ENCODE measurements around the gene DGKI.
A peak's percentile ranks its signal among the peaks of the same experiment; 100 is the strongest.

DGKI gene

DNA sequence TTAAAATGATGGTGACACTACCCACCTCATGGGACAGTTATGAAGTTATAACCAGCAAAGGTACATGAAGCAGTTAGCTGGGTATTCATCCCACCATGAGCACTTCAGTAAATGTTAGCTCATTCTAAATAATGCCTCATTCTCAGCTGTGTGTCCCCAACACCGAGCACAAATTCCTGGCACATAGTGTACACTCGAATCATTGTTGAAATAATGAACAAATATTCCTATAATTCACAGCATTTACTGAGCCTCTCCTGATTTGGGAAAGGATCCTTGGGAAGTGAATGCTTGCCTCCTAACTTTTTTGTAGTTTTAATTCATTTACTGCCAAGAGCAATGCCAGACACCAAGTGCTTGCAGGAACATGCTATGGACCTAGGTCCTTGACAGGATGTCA lies 235.2 kb downstream of the DGKI start:
- WGBS (ENCODE audit: insufficient coverage), result no CpG with 5 or more reads among the region's 2 CpGs
- DNase-seq, result no peak
- no peak overlapping the region for H3K27ac ChIP-seq (ENCODE audit: insufficient read depth in 1 of 2, low read depth in 1 of 2, low read length in 2 of 2, poor library complexity in 1 of 2, severe bottlenecking in 2 of 2)
- H3K36me3 ChIP-seq (ENCODE audit: control insufficient read depth in 4 of 4, insufficient read depth in 4 of 4, low read length in 3 of 4), result no peaks in the 10 kb centered on the region
- no peaks in the 10 kb centered on the region for H3K4me1 ChIP-seq (ENCODE audit: control extremely low read depth in 1 of 4, control insufficient read depth in 4 of 4, insufficient read depth in 4 of 4, low read length in 3 of 4)
- no peak overlapping the region for H3K4me3 ChIP-seq (ENCODE audit: control insufficient read depth in 1 of 7, extremely low read depth in 1 of 7, insufficient read depth in 4 of 7, low read depth in 2 of 7, low read length in 6 of 7)
- ChIA-PET CTCF (interaction anchor here (0.9 to 1.9 kb wide), 2 partner anchors 14 to 15 kb away, joined by 3 to 5 read pairs; no protein-coding TSS in a partner anchor), POLR2A (no interaction called here)
- peaks cover 0 to 5% (median 2%) of the 10 kb centered on the region in 5 experiments for H3K27me3 ChIP-seq (replicated peaks in 2 of 5; ENCODE audit: control insufficient read depth in 4 of 5, insufficient read depth in 5 of 5, low read length in 4 of 5)
- H3K9me3 ChIP-seq (ENCODE audit: control extremely low read depth in 1 of 5, control insufficient read depth in 4 of 5, insufficient read depth in 2 of 5, low read depth in 1 of 5, low read length in 4 of 5), result no peaks in the 10 kb centered on the region

DNA sequence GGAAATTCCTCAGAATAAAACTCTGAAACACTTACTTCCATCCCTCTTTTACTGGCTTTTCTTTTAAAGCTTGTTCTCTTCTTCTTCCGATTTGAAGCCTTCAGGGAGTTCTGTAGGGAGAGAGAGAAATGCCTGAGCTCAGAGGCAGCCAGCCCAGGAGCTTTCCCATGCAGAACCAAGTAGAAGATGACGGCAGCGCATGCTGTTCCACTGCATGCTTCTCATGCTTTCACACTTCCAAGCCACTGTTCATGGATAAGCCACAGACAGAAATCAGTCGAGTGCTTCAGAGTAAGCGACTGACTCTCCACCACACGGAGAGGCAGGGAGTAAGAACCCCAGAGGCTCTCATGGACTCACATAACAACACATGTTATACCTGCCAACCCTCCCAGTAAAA lies 237.3 kb downstream of the DGKI start:
- CTCF ChIA-PET, result interaction anchor here (0.9 to 5.1 kb wide), 3 partner anchors 17 to 28 kb away, joined by 3 to 35 read pairs (median 3); no protein-coding TSS in a partner anchor
- WGBS (ENCODE audit: insufficient coverage), result 97% methylated on average over 4 of the region's 6 CpGs
- H3K9me3 ChIP-seq (ENCODE audit: control extremely low read depth in 1 of 5, control insufficient read depth in 4 of 5, insufficient read depth in 2 of 5, low read depth in 1 of 5, low read length in 4 of 5), result no peaks in the 10 kb centered on the region
- DNase-seq, result no peak
- H3K36me3 ChIP-seq (ENCODE audit: control insufficient read depth in 4 of 4, insufficient read depth in 4 of 4, low read length in 3 of 4), result no peaks in the 10 kb centered on the region
- H3K4me1 ChIP-seq (ENCODE audit: control extremely low read depth in 1 of 4, control insufficient read depth in 4 of 4, insufficient read depth in 4 of 4, low read length in 3 of 4), result no peaks in the 10 kb centered on the region
- POLR2A ChIA-PET, result no interaction called here
- H3K4me3 ChIP-seq (ENCODE audit: control insufficient read depth in 1 of 7, extremely low read depth in 1 of 7, insufficient read depth in 4 of 7, low read depth in 2 of 7, low read length in 6 of 7), result no peak overlapping the region
- no peak overlapping the region for H3K27ac ChIP-seq (ENCODE audit: insufficient read depth in 1 of 2, low read depth in 1 of 2, low read length in 2 of 2, poor library complexity in 1 of 2, severe bottlenecking in 2 of 2)
- H3K27me3 ChIP-seq (replicated peaks in 2 of 5; ENCODE audit: control insufficient read depth in 4 of 5, insufficient read depth in 5 of 5, low read length in 4 of 5), result peaks cover 0 to 7% (median 2%) of the 10 kb centered on the region in 5 experiments

DNA sequence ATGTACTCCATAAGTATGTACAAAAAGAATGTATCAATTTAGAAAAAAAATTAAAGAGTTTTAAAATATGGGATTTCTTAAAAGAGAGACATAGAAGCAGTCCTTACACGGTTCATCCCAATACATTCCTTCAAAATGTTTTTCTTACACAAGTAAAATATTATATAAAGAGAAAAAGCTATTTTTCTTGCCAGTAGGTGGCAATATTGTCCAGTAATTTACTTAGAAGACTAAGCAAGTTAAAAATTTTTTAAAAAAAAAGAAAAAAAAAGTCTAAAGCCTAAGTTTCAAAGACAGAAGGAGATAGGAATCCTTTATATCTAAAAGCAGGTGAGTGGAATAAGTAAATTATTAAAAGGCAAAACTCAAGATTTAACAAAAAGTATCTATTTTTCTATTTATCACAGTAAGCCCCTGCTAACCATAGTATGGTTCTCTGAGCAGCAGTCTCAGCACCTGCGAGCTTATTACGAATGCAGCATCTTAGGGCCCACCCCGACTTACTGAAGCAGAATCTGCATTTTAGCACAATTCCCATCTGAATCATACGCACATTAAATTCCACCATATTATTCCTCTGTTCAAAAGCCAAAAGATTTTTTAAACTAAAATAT lies 240.6 kb downstream of the DGKI start:
- no peak overlapping the region for H3K4me3 ChIP-seq (ENCODE audit: control insufficient read depth in 1 of 7, extremely low read depth in 1 of 7, insufficient read depth in 4 of 7, low read depth in 2 of 7, low read length in 6 of 7)
- H3K36me3 ChIP-seq (ENCODE audit: control insufficient read depth in 4 of 4, insufficient read depth in 4 of 4, low read length in 3 of 4), result no peaks in the 10 kb centered on the region
- whole genome bisulfite sequencing (ENCODE audit: insufficient coverage), result 95% methylated on average over 4 of the region's 5 CpGs
- ChIA-PET POLR2A (no interaction called here), CTCF (interaction anchor here (0.6 to 5.1 kb wide), 8 partner anchors 10 to 846 kb away, joined by 3 to 35 read pairs (median 7); no protein-coding TSS in a partner anchor)
- H3K9me3 ChIP-seq (ENCODE audit: control extremely low read depth in 1 of 5, control insufficient read depth in 4 of 5, insufficient read depth in 2 of 5, low read depth in 1 of 5, low read length in 4 of 5), result no peaks in the 10 kb centered on the region
- H3K4me1 ChIP-seq (ENCODE audit: control extremely low read depth in 1 of 4, control insufficient read depth in 4 of 4, insufficient read depth in 4 of 4, low read length in 3 of 4), result no peaks in the 10 kb centered on the region
- no peak overlapping the region for H3K27ac ChIP-seq (ENCODE audit: insufficient read depth in 1 of 2, low read depth in 1 of 2, low read length in 2 of 2, poor library complexity in 1 of 2, severe bottlenecking in 2 of 2)
- DNase-seq, result peak; percentile 56 to 77 (median 72)
- H3K27me3 ChIP-seq (replicated peaks in 2 of 5; ENCODE audit: control insufficient read depth in 4 of 5, insufficient read depth in 5 of 5, low read length in 4 of 5), result peaks cover 0 to 7% (median 2%) of the 10 kb centered on the region in 5 experiments

DNA sequence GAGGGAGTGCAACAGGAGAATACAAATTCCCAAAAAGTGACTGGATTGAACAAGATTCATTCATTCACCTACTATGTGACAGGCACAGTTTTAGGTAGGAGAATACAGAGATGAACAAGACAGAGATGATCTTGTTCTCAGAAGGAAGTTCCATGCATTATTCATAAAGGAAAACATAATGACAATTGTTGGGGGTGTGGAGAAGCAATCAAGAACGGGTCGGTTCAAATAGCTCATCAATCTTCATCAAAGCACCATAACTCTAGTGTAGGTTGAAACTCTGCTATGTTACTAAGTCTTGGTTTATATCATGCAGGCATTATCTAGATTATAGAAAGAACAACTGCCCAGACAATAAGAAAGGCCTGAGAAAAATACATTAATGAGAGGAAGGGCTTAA lies 243.7 kb downstream of the DGKI start:
- Histone ChIP-seq H3K4me1 (ENCODE audit: control extremely low read depth in 1 of 4, control insufficient read depth in 4 of 4, insufficient read depth in 4 of 4, low read length in 3 of 4) (no peaks in the 10 kb centered on the region), H3K27ac (ENCODE audit: insufficient read depth in 1 of 2, low read depth in 1 of 2, low read length in 2 of 2, poor library complexity in 1 of 2, severe bottlenecking in 2 of 2) (no peak overlapping the region), H3K36me3 (ENCODE audit: control insufficient read depth in 4 of 4, insufficient read depth in 4 of 4, low read length in 3 of 4) (no peaks in the 10 kb centered on the region), H3K4me3 (ENCODE audit: control insufficient read depth in 1 of 7, extremely low read depth in 1 of 7, insufficient read depth in 4 of 7, low read depth in 2 of 7, low read length in 6 of 7) (no peak overlapping the region), H3K27me3 (replicated peaks in 2 of 5; ENCODE audit: control insufficient read depth in 4 of 5, insufficient read depth in 5 of 5, low read length in 4 of 5) (peaks cover 0 to 3% (median 0%) of the 10 kb centered on the region in 5 experiments), H3K9me3 (ENCODE audit: control extremely low read depth in 1 of 5, control insufficient read depth in 4 of 5, insufficient read depth in 2 of 5, low read depth in 1 of 5, low read length in 4 of 5) (no peaks in the 10 kb centered on the region)
- CTCF ChIA-PET, result interaction anchor here (0.8 to 1.5 kb wide), 4 partner anchors 11 to 42 kb away, joined by 3 read pairs; no protein-coding TSS in a partner anchor
- WGBS (ENCODE audit: insufficient coverage), result no CpG with 5 or more reads among the region's 2 CpGs
- DNase-seq, result no peak
- POLR2A ChIA-PET, result no interaction called here

DNA sequence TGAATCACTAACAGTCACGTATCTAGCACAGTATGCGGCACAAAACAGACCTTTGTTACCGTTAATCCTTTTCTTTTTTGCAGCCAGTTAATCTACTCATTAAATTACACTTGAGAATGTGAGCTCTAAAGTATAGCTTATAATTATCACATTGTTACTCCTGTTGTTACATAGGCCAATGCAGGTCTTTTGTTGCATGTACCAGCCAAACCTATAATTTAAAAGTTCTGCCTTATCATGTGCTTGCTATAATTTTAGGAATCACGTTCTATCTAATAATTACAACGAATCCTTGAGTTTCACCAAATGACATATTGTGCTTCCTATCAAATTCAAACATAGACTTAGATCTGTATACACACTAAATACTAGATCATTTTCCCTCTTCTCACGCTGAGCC lies 245.1 kb downstream of the DGKI start:
- no peak overlapping the region for H3K27ac ChIP-seq (ENCODE audit: insufficient read depth in 1 of 2, low read depth in 1 of 2, low read length in 2 of 2, poor library complexity in 1 of 2, severe bottlenecking in 2 of 2)
- POLR2A ChIA-PET, result no interaction called here
- CTCF ChIA-PET, result interaction anchor here (1.3 to 1.5 kb wide), 2 partner anchors 10 to 26 kb away, joined by 3 to 5 read pairs; no protein-coding TSS in a partner anchor
- no peak for DNase-seq
- H3K4me3 ChIP-seq (ENCODE audit: control insufficient read depth in 1 of 7, extremely low read depth in 1 of 7, insufficient read depth in 4 of 7, low read depth in 2 of 7, low read length in 6 of 7), result no peak overlapping the region
- H3K4me1 ChIP-seq (ENCODE audit: control extremely low read depth in 1 of 4, control insufficient read depth in 4 of 4, insufficient read depth in 4 of 4, low read length in 3 of 4), result no peaks in the 10 kb centered on the region
- H3K27me3 ChIP-seq (replicated peaks in 2 of 5; ENCODE audit: control insufficient read depth in 4 of 5, insufficient read depth in 5 of 5, low read length in 4 of 5), result peaks cover 0 to 3% (median 0%) of the 10 kb centered on the region in 5 experiments
- no peaks in the 10 kb centered on the region for H3K9me3 ChIP-seq (ENCODE audit: control extremely low read depth in 1 of 5, control insufficient read depth in 4 of 5, insufficient read depth in 2 of 5, low read depth in 1 of 5, low read length in 4 of 5)
- 92% methylated on average over 2 of the region's 6 CpGs for WGBS (ENCODE audit: insufficient coverage)
- H3K36me3 ChIP-seq (ENCODE audit: control insufficient read depth in 4 of 4, insufficient read depth in 4 of 4, low read length in 3 of 4), result no peaks in the 10 kb centered on the region

DNA sequence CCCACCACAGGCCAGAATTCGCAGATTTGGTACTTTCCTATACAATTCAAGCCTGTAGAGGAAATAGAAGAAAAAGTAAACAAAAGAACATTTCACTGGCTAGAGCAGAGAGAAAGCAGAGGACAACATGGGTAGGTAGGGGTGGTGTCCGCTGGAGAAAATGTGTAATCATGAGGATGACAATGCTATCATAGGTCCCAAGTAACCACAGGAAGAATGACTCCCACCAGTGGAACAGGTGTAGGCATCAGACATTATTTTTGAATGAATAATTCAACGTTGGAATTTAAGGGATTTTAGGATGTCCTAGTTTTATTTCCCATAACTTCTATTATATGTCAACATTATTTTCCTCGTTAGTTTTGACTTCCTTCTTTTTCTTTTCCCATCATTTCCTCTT lies 248.9 kb downstream of the DGKI start:
- Histone ChIP-seq H3K9me3 (ENCODE audit: control extremely low read depth in 1 of 5, control insufficient read depth in 4 of 5, insufficient read depth in 2 of 5, low read depth in 1 of 5, low read length in 4 of 5) (no peaks in the 10 kb centered on the region), H3K4me1 (ENCODE audit: control extremely low read depth in 1 of 4, control insufficient read depth in 4 of 4, insufficient read depth in 4 of 4, low read length in 3 of 4) (no peaks in the 10 kb centered on the region), H3K27me3 (replicated peaks in 2 of 5; ENCODE audit: control insufficient read depth in 4 of 5, insufficient read depth in 5 of 5, low read length in 4 of 5) (peaks cover 0 to 3% (median 0%) of the 10 kb centered on the region in 5 experiments), H3K27ac (ENCODE audit: insufficient read depth in 1 of 2, low read depth in 1 of 2, low read length in 2 of 2, poor library complexity in 1 of 2, severe bottlenecking in 2 of 2) (no peak overlapping the region), H3K4me3 (ENCODE audit: control insufficient read depth in 1 of 7, extremely low read depth in 1 of 7, insufficient read depth in 4 of 7, low read depth in 2 of 7, low read length in 6 of 7) (no peak overlapping the region), H3K36me3 (ENCODE audit: control insufficient read depth in 4 of 4, insufficient read depth in 4 of 4, low read length in 3 of 4) (no peaks in the 10 kb centered on the region)
- WGBS (ENCODE audit: insufficient coverage), result 72% methylated on average over 3 of the region's 4 CpGs
- no peak for DNase-seq
- CTCF ChIA-PET, result no interaction called here
- POLR2A ChIA-PET, result interaction anchor here (0.6 kb wide), 1 partner anchor 433 kb away, joined by 3 read pairs; no protein-coding TSS in a partner anchor

DNA sequence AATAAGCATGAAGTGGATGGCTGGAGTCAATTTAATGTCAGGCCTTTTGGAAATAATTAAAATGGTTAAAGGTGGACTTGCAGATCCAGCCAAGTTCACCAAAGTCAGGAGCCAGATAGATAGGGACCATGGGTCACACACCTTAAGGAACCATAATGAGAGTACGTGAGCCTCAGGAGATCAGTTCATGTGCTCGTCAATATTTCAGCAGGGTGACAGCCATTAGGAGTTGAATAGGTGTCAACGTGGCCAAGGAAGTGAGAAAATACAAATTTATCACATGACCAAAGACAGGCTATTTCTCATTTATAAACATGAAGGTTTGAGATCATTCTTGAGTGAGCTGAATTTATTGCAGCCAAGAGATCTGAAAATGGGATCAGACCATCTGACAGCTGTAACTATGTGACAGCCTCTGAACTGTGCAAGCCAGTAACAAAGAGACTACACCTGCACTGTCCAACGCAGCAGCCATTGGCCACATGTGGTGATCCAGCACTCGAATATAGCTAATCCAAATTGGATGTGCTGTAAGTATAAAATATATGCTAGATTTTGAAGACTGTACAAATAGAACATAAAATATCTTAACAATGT lies 253.6 kb downstream of the DGKI start:
- Histone ChIP-seq H3K4me3 (ENCODE audit: control insufficient read depth in 1 of 7, extremely low read depth in 1 of 7, insufficient read depth in 4 of 7, low read depth in 2 of 7, low read length in 6 of 7) (no peak overlapping the region), H3K27ac (ENCODE audit: insufficient read depth in 1 of 2, low read depth in 1 of 2, low read length in 2 of 2, poor library complexity in 1 of 2, severe bottlenecking in 2 of 2) (no peak overlapping the region), H3K27me3 (replicated peaks in 2 of 5; ENCODE audit: control insufficient read depth in 4 of 5, insufficient read depth in 5 of 5, low read length in 4 of 5) (no peaks in the 10 kb centered on the region), H3K9me3 (ENCODE audit: control extremely low read depth in 1 of 5, control insufficient read depth in 4 of 5, insufficient read depth in 2 of 5, low read depth in 1 of 5, low read length in 4 of 5) (no peaks in the 10 kb centered on the region), H3K36me3 (ENCODE audit: control insufficient read depth in 4 of 4, insufficient read depth in 4 of 4, low read length in 3 of 4) (no peaks in the 10 kb centered on the region), H3K4me1 (ENCODE audit: control extremely low read depth in 1 of 4, control insufficient read depth in 4 of 4, insufficient read depth in 4 of 4, low read length in 3 of 4) (peaks cover 0 to 6% (median 2%) of the 10 kb centered on the region in 4 experiments)
- CTCF ChIA-PET, result interaction anchor here (1.0 to 1.5 kb wide), 2 partner anchors 9 to 35 kb away, joined by 3 to 4 read pairs; no protein-coding TSS in a partner anchor
- DNase-seq, result no peak
- POLR2A ChIA-PET, result no interaction called here
- 87% methylated on average over 3 of the region's 5 CpGs for WGBS (ENCODE audit: insufficient coverage)

All from common myeloid progenitor, CD34-positive (primary cell).